A673 (cell line): ENCODE results near the gene NPB. TPM values are rescaled to one million over a fixed set of nuclear protein-coding genes. Genes with fewer than 3 reads are reported as not detected.

Source experiments
- BruUV-seq: library from RNA; stranded (reverse); fragments of 400-500 nt; replicated peaks from 2 replicates; lab custom pipeline; 2021; lab: Mats Ljungman, UMichigan
- CTCF ChIA-PET: fragments of 300-600 bp; sonication (Branson Sonifier 250); formaldehyde crosslinking; loops from one replicate; lab custom pipeline; 2022; ENCODE audit warnings: antibody characterized with exemption; lab: Charles Lee
- POLR2A ChIA-PET: fragments of 300-600 bp; sonication (Branson Sonifier 250); formaldehyde crosslinking; loops from one replicate; lab custom pipeline; 2022; ENCODE audit warnings: antibody characterized with exemption; ENCODE audit not compliant: low non-redundant PET; lab: Charles Lee
- DNase-seq: peaks from one replicate; pipeline ENCODE4 v3.0.0-alpha.2; 2015; ENCODE audit warnings: low spot score
- H3K27ac ChIP-seq: fragments of 200-600 bp; sonication (generic); 2 replicates; pipeline ENCODE4 v1.5.1; 2016; ENCODE audit warnings: mixed run types, low read depth, mild to moderate bottlenecking, mixed read lengths, antibody characterized with exemption, low read length; ENCODE audit not compliant: poor library complexity, severe bottlenecking
- H3K27me3 ChIP-seq: fragments of 200-600 bp; sonication (generic); replicated peaks from 2 replicates; pipeline ENCODE4 v1.6.1; 2017; ENCODE audit warnings: mixed run types, low read depth, mild to moderate bottlenecking, mixed read lengths, antibody characterized with exemption, low read length; ENCODE audit not compliant: insufficient read depth, poor library complexity
- H3K36me3 ChIP-seq: fragments of 200-600 bp; sonication (generic); 2 replicates; pipeline ENCODE4 v1.6.1; 2016; ENCODE audit warnings: mixed run types, mild to moderate bottlenecking, mixed read lengths, antibody characterized with exemption, low read length; ENCODE audit not compliant: insufficient read depth, poor library complexity, severe bottlenecking
- H3K4me1 ChIP-seq: fragments of 200-600 bp; sonication (generic); 2 replicates; pipeline ENCODE4 v1.6.1; 2017; ENCODE audit warnings: mixed run types, mild to moderate bottlenecking, mixed read lengths, antibody characterized with exemption, low read length; ENCODE audit not compliant: insufficient read depth, poor library complexity, severe bottlenecking
- H3K4me3 ChIP-seq: fragments of 200-600 bp; sonication (generic); 2 replicates; pipeline ENCODE4 v1.5.1; 2016; ENCODE audit warnings: low read depth, mixed run types, mild to moderate bottlenecking, mixed read lengths, low read length; ENCODE audit not compliant: poor library complexity, severe bottlenecking
- H3K9me3 ChIP-seq: fragments of 200-600 bp; sonication (generic); 2 replicates; pipeline ENCODE4 v1.6.1; 2016; ENCODE audit warnings: mixed run types, low read depth, mild to moderate bottlenecking, mixed read lengths, antibody characterized with exemption, low read length; ENCODE audit not compliant: poor library complexity, severe bottlenecking
- EZH2 ChIP-seq: fragments of 200-600 bp; sonication (generic); IDR thresholded peaks from 2 replicates; pipeline ENCODE4 v1.6.1; 2017; ENCODE audit warnings: borderline replicate concordance, low read depth, mild to moderate bottlenecking, mixed read lengths, antibody characterized with exemption, low read length; ENCODE audit not compliant: poor library complexity, severe bottlenecking
- intact Hi-C: fragments of 100-400 bp; cut with micrococcal nuclease; formaldehyde crosslinking; loops from one replicate; pipeline ENCODE4 v1.10.0; 2022; ENCODE audit not compliant: unreplicated experiment
- total RNA-seq: library from RNA; stranded (reverse); gene quantifications from 2 replicates; pipeline ENCODE4 v1.2.3, GENCODE V29; 2021
- TF ChIP-seq, protein P1 (sequence below): fragments of 300-800, 200-600 bp; sonication (generic); conservative IDR thresholded peaks from 2 replicates; pipeline ENCODE4 v1.5.1; 2017; ENCODE audit warnings: low read depth, mild to moderate bottlenecking, antibody characterized with exemption, low read length, moderate library complexity, mixed read lengths

Gene NPB
- total RNA-seq, 1 experiment from 2014 or later: 0.75 TPM

DNA sequence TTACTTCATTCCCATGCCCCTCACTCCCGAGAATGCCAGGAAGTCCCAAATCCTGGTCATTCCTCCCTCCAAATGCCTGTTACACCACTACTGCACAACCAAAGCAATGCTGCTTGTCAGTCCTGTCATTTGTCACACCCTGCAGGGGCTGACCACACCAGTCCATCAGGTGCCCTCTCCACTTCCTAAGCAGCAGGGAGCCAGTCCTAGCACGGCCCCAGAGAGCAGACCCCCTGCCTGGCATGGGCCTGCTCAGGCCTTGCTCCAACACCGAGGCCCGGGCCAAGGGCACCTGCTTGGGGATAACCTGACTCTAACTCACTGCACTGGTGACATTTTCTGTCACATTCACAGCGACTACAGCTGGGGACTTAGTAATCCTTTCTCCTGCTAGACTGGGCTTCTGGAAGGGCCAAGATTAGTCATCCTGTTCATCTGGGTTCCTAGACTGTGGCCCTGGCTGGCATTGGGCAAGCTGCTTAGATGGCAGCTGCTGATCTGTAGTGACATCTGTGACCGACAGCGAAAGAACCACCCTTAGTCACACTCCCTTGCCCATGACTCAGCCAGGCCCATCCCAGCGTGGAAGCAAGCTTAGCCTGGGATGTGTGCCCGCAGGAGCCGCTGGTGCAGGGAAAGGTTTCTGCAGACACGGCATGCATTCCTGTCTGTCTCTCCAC is 16.0 kb upstream of the NPB start:
- no peak overlapping the region for H3K4me3 ChIP-seq
- intact Hi-C loops: no loop called here
- no peak for DNase-seq
- H3K36me3 ChIP-seq: peaks cover 76% of the 10 kb centered on the region
- POLR2A ChIA-PET: no interaction called here
- CTCF ChIA-PET: no interaction called here
- BruUV-seq: no TSS peak
- no peaks in the 10 kb centered on the region for H3K9me3 ChIP-seq
- H3K27me3 ChIP-seq: no peaks in the 10 kb centered on the region
- no peak for TF ChIP-seq EZH2
- TF ChIP-seq, protein P1, sequence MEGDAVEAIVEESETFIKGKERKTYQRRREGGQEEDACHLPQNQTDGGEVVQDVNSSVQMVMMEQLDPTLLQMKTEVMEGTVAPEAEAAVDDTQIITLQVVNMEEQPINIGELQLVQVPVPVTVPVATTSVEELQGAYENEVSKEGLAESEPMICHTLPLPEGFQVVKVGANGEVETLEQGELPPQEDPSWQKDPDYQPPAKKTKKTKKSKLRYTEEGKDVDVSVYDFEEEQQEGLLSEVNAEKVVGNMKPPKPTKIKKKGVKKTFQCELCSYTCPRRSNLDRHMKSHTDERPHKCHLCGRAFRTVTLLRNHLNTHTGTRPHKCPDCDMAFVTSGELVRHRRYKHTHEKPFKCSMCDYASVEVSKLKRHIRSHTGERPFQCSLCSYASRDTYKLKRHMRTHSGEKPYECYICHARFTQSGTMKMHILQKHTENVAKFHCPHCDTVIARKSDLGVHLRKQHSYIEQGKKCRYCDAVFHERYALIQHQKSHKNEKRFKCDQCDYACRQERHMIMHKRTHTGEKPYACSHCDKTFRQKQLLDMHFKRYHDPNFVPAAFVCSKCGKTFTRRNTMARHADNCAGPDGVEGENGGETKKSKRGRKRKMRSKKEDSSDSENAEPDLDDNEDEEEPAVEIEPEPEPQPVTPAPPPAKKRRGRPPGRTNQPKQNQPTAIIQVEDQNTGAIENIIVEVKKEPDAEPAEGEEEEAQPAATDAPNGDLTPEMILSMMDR: no peak
- no peak overlapping the region for H3K27ac ChIP-seq
- H3K4me1 ChIP-seq: peaks cover 11% of the 10 kb centered on the region

DNA sequence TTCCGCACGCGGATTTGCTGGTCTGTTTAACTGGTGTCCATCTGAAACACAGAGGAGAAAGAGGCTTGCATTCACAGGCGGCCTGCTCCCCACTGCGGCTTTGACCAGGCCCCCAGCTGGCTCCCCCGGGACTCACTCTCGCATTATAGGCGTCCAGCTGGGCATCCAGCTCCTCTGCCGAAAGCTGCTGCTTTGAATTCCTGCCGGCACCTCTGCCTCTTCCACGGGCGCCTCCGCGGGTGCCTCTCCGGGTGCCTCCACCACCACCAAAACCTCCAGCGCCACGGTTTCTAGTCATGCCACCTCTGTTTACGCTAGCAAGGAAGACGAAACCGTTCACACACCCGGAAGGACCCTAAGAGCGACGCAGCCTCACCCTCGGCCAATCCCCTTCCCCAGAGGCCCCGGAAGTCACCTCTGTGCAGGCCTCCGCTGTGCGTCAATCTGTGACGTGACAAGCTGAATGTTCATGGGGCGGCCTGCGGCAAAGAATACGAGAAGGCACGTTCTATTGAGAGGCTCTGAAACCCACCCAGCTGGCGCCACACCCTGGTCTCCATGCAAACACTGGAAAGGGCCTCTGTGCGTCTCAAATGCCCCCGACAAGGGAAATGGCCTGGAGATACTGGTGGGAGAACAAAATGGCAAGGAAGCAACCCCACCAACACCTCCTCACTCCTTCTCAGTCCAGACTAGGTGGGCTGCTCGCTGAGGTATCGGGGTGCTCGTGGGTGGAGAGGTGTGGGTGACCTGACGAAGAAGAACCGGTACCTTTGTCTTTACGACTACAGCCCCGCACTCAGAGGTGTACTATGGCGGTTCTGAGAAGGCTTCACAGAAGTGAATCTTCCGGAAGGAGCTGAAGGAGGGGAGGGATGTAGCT is 13.7 kb upstream of the NPB start:
- POLR2A ChIA-PET: no interaction called here

DNA sequence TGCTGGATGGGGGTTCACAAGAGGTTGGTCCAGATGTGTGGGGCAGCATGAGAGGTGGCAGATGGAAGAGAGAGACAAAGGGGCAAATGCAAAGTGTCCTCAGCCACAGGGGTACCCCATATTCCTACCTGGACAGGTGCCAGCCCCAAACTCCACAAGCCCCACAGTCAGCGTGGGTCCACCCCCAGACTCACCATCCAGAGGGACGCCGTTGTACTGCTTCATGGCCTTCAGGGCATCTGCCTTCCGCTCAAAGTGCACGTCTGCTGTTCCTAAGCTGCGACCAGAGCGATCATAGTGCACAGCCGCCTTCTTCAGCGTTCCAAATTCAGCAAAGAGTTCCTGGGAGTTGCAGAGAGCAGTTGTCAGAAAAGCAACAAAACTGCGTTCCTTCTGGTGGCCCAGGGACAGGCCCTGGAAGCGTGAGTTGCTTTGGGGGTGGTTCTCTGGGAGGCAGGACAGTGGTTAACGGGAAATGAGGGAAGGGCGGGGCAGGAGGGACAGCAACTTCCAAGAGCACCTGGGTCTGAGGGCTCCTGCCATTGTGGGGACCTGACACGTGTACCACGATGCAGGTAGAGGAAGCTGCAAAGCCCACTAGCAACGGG is 12.9 kb upstream of the NPB start:
- POLR2A ChIA-PET: no interaction called here
- no peak for DNase-seq
- intact Hi-C loops: no loop called here
- Histone ChIP-seq H3K4me3 (no peak overlapping the region), H3K27me3 (no peaks in the 10 kb centered on the region), H3K9me3 (no peaks in the 10 kb centered on the region), H3K27ac (no peak overlapping the region), H3K36me3 (peaks cover 54% of the 10 kb centered on the region), H3K4me1 (peaks cover 11% of the 10 kb centered on the region)
- no peak for TF ChIP-seq EZH2
- TF ChIP-seq, protein P1: no peak
- CTCF ChIA-PET: no interaction called here
- BruUV-seq: no TSS peak

More for the DNA sequence above, 13.7 kb upstream of the NPB start:
- DNase-seq: no peak
- Histone ChIP-seq H3K4me3 (no peak overlapping the region), H3K4me1 (peaks cover 11% of the 10 kb centered on the region), H3K27ac (no peak overlapping the region), H3K36me3 (peaks cover 59% of the 10 kb centered on the region), H3K9me3 (no peaks in the 10 kb centered on the region), H3K27me3 (no peaks in the 10 kb centered on the region)
- TF ChIP-seq EZH2: no peak
- TF ChIP-seq, protein P1: no peak
- CTCF ChIA-PET: no interaction called here
- intact Hi-C loops: no loop called here
- BruUV-seq: no TSS peak
